CD14-positive monocyte (primary cell): ENCODE measurements around the gene CSNK1G1. TPM values are rescaled to one million over a fixed set of nuclear protein-coding genes. Genes with fewer than 3 reads are reported as not detected.

ENCODE experiments used
- DNase-seq, 3 donors: peaks; one replicate each; pipeline ENCODE4 v3.0.0-alpha.2; 2011 to 2022
- H2AFZ ChIP-seq: 2 replicates; pipeline ENCODE4 v1.6.0; 2012; ENCODE audit warnings: mild to moderate bottlenecking, low read depth, low read length, inconsistent platforms; ENCODE audit not compliant: insufficient read depth, poor library complexity, severe bottlenecking
- H3K27ac ChIP-seq, 2 donors: 1 replicate in 1 of 2; 2 replicates in 1 of 2; pipeline ENCODE4 v1.5.1; 2012 to 2013; ENCODE audit warnings: low read length in 2 of 2, control low read depth in 1 of 2, inconsistent platforms in 1 of 2, low read depth in 1 of 2, mild to moderate bottlenecking in 1 of 2
- H3K27me3 ChIP-seq, 2 donors: one replicate each; pipeline versions ENCODE4 v1.6.0 to v1.6.1; 2011 to 2013; ENCODE audit warnings: low read length in 2 of 2; ENCODE audit not compliant: control insufficient read depth in 2 of 2, insufficient read depth in 2 of 2
- H3K36me3 ChIP-seq, 2 donors: replicated peaks in 1 of 2; 1 replicate in 1 of 2; 2 replicates in 1 of 2; pipeline versions ENCODE4 v1.5.1 to v1.6.1; 2012 to 2013; ENCODE audit warnings: low read length in 2 of 2, control low read depth in 1 of 2, inconsistent platforms in 1 of 2, mild to moderate bottlenecking in 1 of 2; ENCODE audit not compliant: insufficient read depth in 2 of 2, control insufficient read depth in 1 of 2
- H3K4me1 ChIP-seq, 2 donors: 1 replicate in 1 of 2; 2 replicates in 1 of 2; pipeline versions ENCODE4 v1.5.1 to v1.6.1; 2012 to 2013; ENCODE audit warnings: low read length in 2 of 2, control low read depth in 1 of 2, inconsistent platforms in 1 of 2, mild to moderate bottlenecking in 1 of 2, moderate library complexity in 1 of 2; ENCODE audit not compliant: insufficient read depth in 2 of 2, control insufficient read depth in 1 of 2
- H3K4me2 ChIP-seq: replicated peaks from 2 replicates; pipeline ENCODE3; 2012; ENCODE audit warnings: low read length, moderate library complexity, mild to moderate bottlenecking; ENCODE audit not compliant: poor library complexity, severe bottlenecking; ENCODE audit errors: extremely low read depth
- H3K4me3 ChIP-seq, 3 experiments: fragments of 200-600 bp in 1 of 3; sonication (generic) in 1 of 3; replicated peaks in 1 of 3; 1 replicate in 2 of 3; 2 replicates in 1 of 3; pipeline ENCODE4 v1.5.1; 2011 to 2013; ENCODE audit warnings: low read length in 3 of 3, mild to moderate bottlenecking in 3 of 3, control low read depth in 2 of 3, low read depth in 2 of 3, inconsistent platforms in 1 of 3, moderate library complexity in 1 of 3
- H3K79me2 ChIP-seq: 2 replicates; pipeline ENCODE4 v1.6.0; 2012; ENCODE audit warnings: mild to moderate bottlenecking, control low read depth, inconsistent platforms, low read length, moderate library complexity; ENCODE audit not compliant: insufficient read depth
- H3K9ac ChIP-seq: 2 replicates; pipeline ENCODE4 v1.6.0; 2017; ENCODE audit warnings: low read length, mild to moderate bottlenecking; ENCODE audit not compliant: insufficient read depth, poor library complexity, severe bottlenecking
- H3K9me3 ChIP-seq, 2 donors: replicated peaks in 1 of 2; 1 replicate in 1 of 2; 2 replicates in 1 of 2; pipeline versions ENCODE4 v1.5.1 to v1.6.1; 2012 to 2013; ENCODE audit warnings: low read length in 2 of 2, control low read depth in 1 of 2; ENCODE audit not compliant: control insufficient read depth in 1 of 2, insufficient read depth in 1 of 2
- H4K20me1 ChIP-seq: 2 replicates; pipeline ENCODE4 v1.6.0; 2012; ENCODE audit warnings: mild to moderate bottlenecking, low read length, control low read depth, moderate library complexity; ENCODE audit not compliant: insufficient read depth
- H3K27ac Mint-ChIP-seq, 7 donors: one replicate each; pipeline ENCODE4 v1.8.0; 2020; ENCODE audit warnings: mild to moderate bottlenecking in 7 of 7, mixed read lengths in 7 of 7, moderate library complexity in 6 of 7, inconsistent platforms in 2 of 7
- H3K27me3 Mint-ChIP-seq, 3 donors: one replicate each; pipeline ENCODE4 v1.8.0; 2021 to 2022; ENCODE audit warnings: low read depth in 3 of 3, mild to moderate bottlenecking in 3 of 3, mixed read lengths in 3 of 3, moderate library complexity in 3 of 3, inconsistent platforms in 1 of 3
- H3K36me3 Mint-ChIP-seq, 2 donors: one replicate each; pipeline ENCODE4 v1.8.0; 2020; ENCODE audit warnings: mixed read lengths in 2 of 2, inconsistent platforms in 1 of 2, mild to moderate bottlenecking in 1 of 2
- H3K4me1 Mint-ChIP-seq: one replicate; pipeline ENCODE4 v1.8.0; 2020; ENCODE audit warnings: mild to moderate bottlenecking, mixed read lengths
- H3K4me3 Mint-ChIP-seq, 2 donors: one replicate each; pipeline ENCODE4 v1.8.0; 2020; ENCODE audit warnings: mild to moderate bottlenecking in 2 of 2, mixed read lengths in 2 of 2, moderate library complexity in 1 of 2
- H3K9me3 Mint-ChIP-seq, 7 donors: one replicate each; pipeline ENCODE4 v1.8.0; 2020 to 2022; ENCODE audit warnings: mixed read lengths in 7 of 7, mild to moderate bottlenecking in 6 of 7, moderate library complexity in 6 of 7, inconsistent platforms in 2 of 7
- CTCF ChIP-seq: fragments of 200-600 bp; IDR thresholded peaks from one replicate; pipeline ENCODE4 v1.8.0; 2022; ENCODE audit warnings: antibody characterized with exemption, mild to moderate bottlenecking
- WGBS: methylation state at CpG from one replicate; pipeline ENCODE4 v1.1.5; 2013; ENCODE audit warnings: missing lambda C conversion rate; ENCODE audit not compliant: insufficient coverage; 5-methylcytosine and 5-hydroxymethylcytosine counted together
- intact Hi-C, 2 donors: fragments of 100-400 bp; cut with micrococcal nuclease; formaldehyde crosslinking; loops; one replicate each; pipeline versions ENCODE4 v1.15.0 to v1.15.1; 2023
- polyA plus RNA-seq, 3 donors: library from polyadenylated mRNA; depleted of rRNA in 1 of 3; unstranded in 2 of 3; stranded (reverse) in 1 of 3; fragments of 300-500 nt in 2 of 3; fragments of >200 nt in 1 of 3; fragmentation: Illumina TruSeq in 2 of 3; gene quantifications; 1 replicate in 2 of 3; 2 replicates in 1 of 3; pipeline ENCODE4 v1.2.3, GENCODE V29; 2012 to 2021

Gene CSNK1G1
- polyA plus RNA-seq, 3 donors, result 4.3 to 8.6 (median 7.7) TPM

GRCh38 chr15:64134345-64134829 is 221.6 kb downstream of the CSNK1G1 start:
- H3K4me3 ChIP-seq, result no peak overlapping the region
- peak overlapping the region in 1 of 2 donors; percentile 27 for H3K27ac ChIP-seq
- H3K9ac ChIP-seq, result no peak overlapping the region
- H3K4me2 ChIP-seq, result no peak overlapping the region
- H3K27me3 ChIP-seq, result no peaks in the 10 kb centered on the region
- H3K36me3 ChIP-seq, result peaks cover 87 to 96% of the 10 kb centered on the region in 2 donors
- no peaks in the 10 kb centered on the region for H3K4me1 ChIP-seq
- no peaks in the 10 kb centered on the region for H3K79me2 ChIP-seq
- Mint-ChIP-seq H3K36me3 (peaks cover 91 to 96% of the 10 kb centered on the region in 2 donors), H3K4me1 (no peaks in the 10 kb centered on the region), H3K27me3 (peaks cover 0 to 2% (median 0%) of the 10 kb centered on the region in 3 donors), H3K4me3 (no peak overlapping the region), H3K27ac (peak overlapping the region in 1 of 7 donors; percentile 20), H3K9me3 (peaks cover 0 to 2% (median 0%) of the 10 kb centered on the region in 7 donors)
- intact Hi-C loops, result no loop called here
- DNase-seq, result no peak
- no peak for TF ChIP-seq CTCF
- no peaks in the 10 kb centered on the region for H3K9me3 ChIP-seq
- H2AFZ ChIP-seq, result no peak overlapping the region
- H4K20me1 ChIP-seq, result peaks cover 74% of the 10 kb centered on the region
- 56% methylated on average over 9 of the region's 9 CpGs for WGBS

GRCh38 chr15:64133623-64134344 is 222.2 kb downstream of the CSNK1G1 start:
- Histone ChIP-seq H3K9me3 (no peaks in the 10 kb centered on the region), H3K4me2 (no peak overlapping the region), H3K36me3 (peaks cover 90 to 100% of the 10 kb centered on the region in 2 donors), H4K20me1 (peaks cover 73% of the 10 kb centered on the region), H3K9ac (no peak overlapping the region), H3K4me3 (no peak overlapping the region), H3K27me3 (no peaks in the 10 kb centered on the region), H3K27ac (peak overlapping the region in 1 of 2 donors; percentile 27), H3K4me1 (no peaks in the 10 kb centered on the region), H3K79me2 (no peaks in the 10 kb centered on the region), H2AFZ (no peak overlapping the region)
- DNase-seq, result no peak
- peaks cover 0 to 2% (median 0%) of the 10 kb centered on the region in 3 donors for H3K27me3 Mint-ChIP-seq
- H3K27ac Mint-ChIP-seq, result peak overlapping the region in 1 of 7 donors; percentile 23
- TF ChIP-seq CTCF, result no peak
- H3K4me1 Mint-ChIP-seq, result no peaks in the 10 kb centered on the region
- WGBS, result 92% methylated on average over 10 of the region's 10 CpGs
- intact Hi-C loops, result no loop called here
- no peak overlapping the region for H3K4me3 Mint-ChIP-seq
- peaks cover 0 to 2% (median 0%) of the 10 kb centered on the region in 7 donors for H3K9me3 Mint-ChIP-seq
- H3K36me3 Mint-ChIP-seq, result peaks cover 93 to 100% of the 10 kb centered on the region in 2 donors
